HG03521 (cell line): ENCODE results near the gene CNST.
"Not testable (repeated sequence)": the region's sequence is repeated elsewhere in the genome, so short reads cannot be mapped to it uniquely, and the experiment has no call there.

ENCODE experiments used
- ATAC-seq: cut with Tn5 transposase; IDR thresholded peaks from one replicate; pipeline ENCODE4 v1.9.1; 2021; ENCODE audit warnings: mild to moderate bottlenecking, moderate library complexity; ENCODE audit not compliant: unreplicated experiment

CNST gene

GRCh38 chr1:246705368-246705767, 139.1 kb downstream of the CNST start:
- no peak for ATAC-seq

- ATAC-seq, result no peak
Observed at GRCh38 chr1:246708166-246708565, 141.9 kb downstream of the CNST start.

GRCh38 chr1:246709196-246709595, 142.9 kb downstream of the CNST start:
- no peak for ATAC-seq

GRCh38 chr1:246709835-246710234, 143.6 kb downstream of the CNST start:
- ATAC-seq, result no peak

- ATAC-seq, result no peak
Observed at GRCh38 chr1:246711548-246712003, 145.3 kb downstream of the CNST start.

GRCh38 chr1:246712428-246712827, 146.2 kb downstream of the CNST start:
- ATAC-seq, result not testable (repeated sequence)
